Measurements from ENCODE around the gene TMEM44.

Gene TMEM44

GRCh38 chr3:194620196-194620595 lies 13.0 kb downstream of the TMEM44 start:
- Histone ChIP-seq H3K4me3 (ENCODE audit: low read depth, low read length) (no peak overlapping the region), H3K9me3 (ENCODE audit: severe bottlenecking) (no peaks in the 10 kb centered on the region), H3K27ac (no peak overlapping the region), H3K36me3 (no peaks in the 10 kb centered on the region; the same call in 1 of the 2 replicates), H3K27me3 (ENCODE audit: insufficient read depth, low read depth, severe bottlenecking) (no peaks in the 10 kb centered on the region)
- DNase-seq: no peak
- TF ChIP-seq, protein P1, sequence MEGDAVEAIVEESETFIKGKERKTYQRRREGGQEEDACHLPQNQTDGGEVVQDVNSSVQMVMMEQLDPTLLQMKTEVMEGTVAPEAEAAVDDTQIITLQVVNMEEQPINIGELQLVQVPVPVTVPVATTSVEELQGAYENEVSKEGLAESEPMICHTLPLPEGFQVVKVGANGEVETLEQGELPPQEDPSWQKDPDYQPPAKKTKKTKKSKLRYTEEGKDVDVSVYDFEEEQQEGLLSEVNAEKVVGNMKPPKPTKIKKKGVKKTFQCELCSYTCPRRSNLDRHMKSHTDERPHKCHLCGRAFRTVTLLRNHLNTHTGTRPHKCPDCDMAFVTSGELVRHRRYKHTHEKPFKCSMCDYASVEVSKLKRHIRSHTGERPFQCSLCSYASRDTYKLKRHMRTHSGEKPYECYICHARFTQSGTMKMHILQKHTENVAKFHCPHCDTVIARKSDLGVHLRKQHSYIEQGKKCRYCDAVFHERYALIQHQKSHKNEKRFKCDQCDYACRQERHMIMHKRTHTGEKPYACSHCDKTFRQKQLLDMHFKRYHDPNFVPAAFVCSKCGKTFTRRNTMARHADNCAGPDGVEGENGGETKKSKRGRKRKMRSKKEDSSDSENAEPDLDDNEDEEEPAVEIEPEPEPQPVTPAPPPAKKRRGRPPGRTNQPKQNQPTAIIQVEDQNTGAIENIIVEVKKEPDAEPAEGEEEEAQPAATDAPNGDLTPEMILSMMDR (IDR thresholded peaks at IDR 0.05; ENCODE audit: low read depth, low read length): no peak

DNA sequence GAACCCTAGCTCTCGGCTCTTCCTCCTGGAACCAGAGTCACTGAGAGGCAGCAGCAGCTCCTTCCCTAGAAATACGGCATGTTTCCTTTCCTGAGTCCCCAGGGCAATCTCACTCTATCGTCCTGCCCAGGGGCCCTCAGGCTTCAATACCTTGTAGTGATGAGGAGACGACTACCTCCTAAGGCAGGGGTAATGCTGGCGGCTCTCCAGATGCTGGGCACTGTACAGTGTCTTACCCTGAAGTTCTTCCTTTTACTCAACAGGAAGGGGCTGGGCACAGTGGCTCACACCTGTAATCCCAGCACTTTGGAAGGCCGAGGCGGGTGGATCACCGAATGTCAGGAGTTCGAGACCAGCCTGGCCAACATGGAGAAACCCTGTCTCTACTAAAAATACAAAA lies 13.5 kb downstream of the TMEM44 start:
- Histone ChIP-seq H3K4me3 (ENCODE audit: low read depth, low read length) (no peak overlapping the region), H3K36me3 (no peaks in the 10 kb centered on the region; the same call in 1 of the 2 replicates)
- TF ChIP-seq, protein P1 (IDR thresholded peaks at IDR 0.05; ENCODE audit: low read depth, low read length): no peak

DNA sequence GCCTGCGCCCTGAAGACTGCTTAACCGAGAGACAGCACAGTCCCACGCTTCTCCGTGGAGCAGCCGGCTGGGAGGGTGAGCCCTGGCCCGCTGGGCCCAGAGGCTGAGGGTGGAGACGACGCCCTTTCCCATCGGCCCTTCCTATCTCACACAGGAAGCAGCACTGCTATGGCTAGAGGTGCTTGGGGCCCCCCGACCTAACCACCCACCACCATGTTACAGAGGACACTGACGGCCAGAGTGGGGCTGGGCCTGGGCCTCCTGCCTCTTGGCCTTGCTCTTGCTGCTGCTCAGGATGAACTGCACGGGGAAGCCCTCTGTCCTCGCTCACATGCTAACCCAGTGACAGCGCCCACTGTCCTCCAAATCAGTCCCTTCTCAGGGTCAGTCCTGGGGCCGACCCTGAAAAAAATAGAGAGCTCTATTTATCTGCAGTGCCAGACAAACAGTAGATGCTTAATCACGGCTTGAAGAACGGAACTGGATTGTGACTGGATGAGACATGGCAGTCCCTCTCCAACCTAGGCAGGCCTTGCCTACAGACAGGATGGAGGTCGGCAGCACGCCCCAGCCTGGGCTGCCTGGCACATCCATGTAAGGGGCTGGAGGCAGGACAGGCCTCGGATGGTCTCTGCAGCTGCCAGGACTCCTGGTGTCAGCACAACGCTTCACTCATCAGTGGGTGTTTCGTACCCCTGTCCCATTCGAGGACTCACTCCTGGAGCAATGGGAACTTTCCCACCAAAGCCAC lies 14.2 kb downstream of the TMEM44 start:
- H3K27me3 ChIP-seq (ENCODE audit: insufficient read depth, low read depth, severe bottlenecking): no peaks in the 10 kb centered on the region
- no peaks in the 10 kb centered on the region; the same call in 1 of the 2 replicates for H3K36me3 ChIP-seq
- H3K27ac ChIP-seq: no peak overlapping the region
- H3K4me3 ChIP-seq (ENCODE audit: low read depth, low read length): no peak overlapping the region
- TF ChIP-seq, protein P1 (IDR thresholded peaks at IDR 0.05; ENCODE audit: low read depth, low read length): no peak
- DNase-seq: no peak
- no peaks in the 10 kb centered on the region for H3K9me3 ChIP-seq (ENCODE audit: severe bottlenecking)

More for the DNA sequence above, 13.5 kb downstream of the TMEM44 start:
- DNase-seq: no peak
- no peaks in the 10 kb centered on the region for H3K9me3 ChIP-seq (ENCODE audit: severe bottlenecking)
- no peak overlapping the region for H3K27ac ChIP-seq
- H3K27me3 ChIP-seq (ENCODE audit: insufficient read depth, low read depth, severe bottlenecking): no peaks in the 10 kb centered on the region

DNA sequence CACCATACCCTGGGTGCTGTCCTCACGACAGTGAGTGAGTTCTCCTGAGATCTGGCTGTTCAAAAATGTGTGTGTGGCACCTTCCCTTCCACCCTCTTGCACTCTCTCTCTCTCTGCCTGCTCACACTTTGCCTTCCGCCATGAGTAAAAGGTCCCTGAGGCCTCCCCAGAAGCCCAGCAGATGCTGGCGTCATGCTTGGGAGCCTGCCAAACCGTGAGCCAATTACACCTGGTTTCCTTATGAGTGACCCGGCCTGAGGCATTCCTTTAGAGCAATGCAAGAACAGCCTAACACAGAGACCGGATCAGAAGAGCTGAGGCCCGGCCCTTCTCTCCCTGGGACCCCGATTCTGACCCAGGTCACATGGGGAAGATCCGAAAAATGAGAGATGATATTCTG lies 15.4 kb downstream of the TMEM44 start:
- TF ChIP-seq, protein P1 (IDR thresholded peaks at IDR 0.05; ENCODE audit: low read depth, low read length): no peak
- H3K9me3 ChIP-seq (ENCODE audit: severe bottlenecking): no peaks in the 10 kb centered on the region
- no peaks in the 10 kb centered on the region; the same call in 1 of the 2 replicates for H3K36me3 ChIP-seq
- no peak overlapping the region for H3K27ac ChIP-seq
- no peak overlapping the region for H3K4me3 ChIP-seq (ENCODE audit: low read depth, low read length)
- no peak for DNase-seq
- no peaks in the 10 kb centered on the region for H3K27me3 ChIP-seq (ENCODE audit: insufficient read depth, low read depth, severe bottlenecking)

- no peaks in the 10 kb centered on the region for H3K9me3 ChIP-seq (ENCODE audit: severe bottlenecking)
- no peaks in the 10 kb centered on the region; the same call in 1 of the 2 replicates for H3K36me3 ChIP-seq
- DNase-seq: no peak
- no peak overlapping the region for H3K27ac ChIP-seq
- TF ChIP-seq, protein P1 (IDR thresholded peaks at IDR 0.05; ENCODE audit: low read depth, low read length): no peak
- H3K27me3 ChIP-seq (ENCODE audit: insufficient read depth, low read depth, severe bottlenecking): no peaks in the 10 kb centered on the region
- no peak overlapping the region for H3K4me3 ChIP-seq (ENCODE audit: low read depth, low read length)
These were observed 16.0 kb downstream of the TMEM44 start for GRCh38 chr3:194617143-194617671.

Measured in WERI-Rb-1 (cell line).